Activated CD8-positive, alpha-beta T cell treated with anti-CD3 and anti-CD28 coated beads, Interleukin-2, amount 10 ng/mL, durations not matched to agents 7 days and 5 days (primary cell): ENCODE results near the gene TNRC18. TPM values are rescaled to one million over a fixed set of nuclear protein-coding genes. Genes with fewer than 3 reads are reported as not detected.

Source experiments
- ATAC-seq: fragments of 150-1000 bp; cut with Tn5 transposase; one replicate; pipeline ENCODE4 v1.10.0; 2021; ENCODE audit warnings: moderate library complexity
- CTCF ChIA-PET: fragments of 350-600 bp; sonication (Branson Sonifier 250); formaldehyde crosslinking; loops from one replicate; lab custom pipeline; 2021; ENCODE audit warnings: antibody characterized with exemption; lab: Charles Lee
- POLR2A ChIA-PET: fragments of 350-600 bp; sonication (Branson Sonifier 250); formaldehyde crosslinking; loops from one replicate; lab custom pipeline; 2021; ENCODE audit warnings: antibody characterized with exemption; lab: Charles Lee
- DNase-seq: peaks from one replicate; pipeline ENCODE4 v3.0.0-alpha.2; 2020
- H3K27ac Mint-ChIP-seq: one replicate; pipeline ENCODE4 v1.8.0; 2021; ENCODE audit warnings: mild to moderate bottlenecking, mixed read lengths
- H3K27me3 Mint-ChIP-seq: one replicate; pipeline ENCODE4 v1.8.0; 2021; ENCODE audit warnings: low read depth, mixed read lengths
- H3K36me3 Mint-ChIP-seq: one replicate; pipeline ENCODE4 v1.8.0; 2021; ENCODE audit warnings: low read depth, mixed read lengths
- H3K4me1 Mint-ChIP-seq: one replicate; pipeline ENCODE4 v1.8.0; 2021; ENCODE audit warnings: low read depth, mixed read lengths
- H3K4me3 Mint-ChIP-seq: one replicate; pipeline ENCODE4 v1.8.0; 2021; ENCODE audit warnings: mild to moderate bottlenecking, mixed read lengths
- H3K9me3 Mint-ChIP-seq: one replicate; pipeline ENCODE4 v1.8.0; 2022; ENCODE audit warnings: mixed read lengths; ENCODE audit not compliant: insufficient read depth
- total RNA-seq, 2 experiments: library from RNA; stranded (reverse); gene quantifications; one replicate each; pipeline ENCODE4 v1.2.3, GENCODE V29; 2021

The TNRC18 gene
- total RNA-seq, 2 experiments from 2014 or later, result 46.1 to 52.1 TPM

GRCh38 chr7:5395246-5395645, 28.4 kb downstream of the TNRC18 start:
- ChIA-PET CTCF (interaction anchor here (1.7 to 2.3 kb wide), 3 partner anchors 28 to 55 kb away, joined by 4 to 31 read pairs (median 13); partner anchors contain the start of gene TNRC18), POLR2A (no interaction called here)
- Mint-ChIP-seq H3K9me3 (no peaks in the 10 kb centered on the region), H3K27me3 (no peaks in the 10 kb centered on the region), H3K27ac (peak overlapping the region; percentile 52), H3K4me3 (peak overlapping the region; percentile 85), H3K4me1 (peaks cover 39% of the 10 kb centered on the region), H3K36me3 (peaks cover 31% of the 10 kb centered on the region)
- ATAC-seq (no peak), DNase-seq (no peak)

GRCh38 chr7:5394264-5395105, 29.1 kb downstream of the TNRC18 start:
- DNase-seq, result no peak
- Mint-ChIP-seq H3K27ac (peak overlapping the region; percentile 12), H3K9me3 (no peaks in the 10 kb centered on the region), H3K4me1 (peaks cover 40% of the 10 kb centered on the region), H3K36me3 (peaks cover 35% of the 10 kb centered on the region), H3K4me3 (no peak overlapping the region), H3K27me3 (no peaks in the 10 kb centered on the region)
- ChIA-PET CTCF (no interaction called here), POLR2A (no interaction called here)
- no peak for ATAC-seq

GRCh38 chr7:5393748-5394147, 29.9 kb downstream of the TNRC18 start:
- ATAC-seq, result no peak
- no peak overlapping the region for H3K4me3 Mint-ChIP-seq
- H3K4me1 Mint-ChIP-seq, result peaks cover 40% of the 10 kb centered on the region
- no peaks in the 10 kb centered on the region for H3K9me3 Mint-ChIP-seq
- DNase-seq, result no peak
- H3K27me3 Mint-ChIP-seq, result no peaks in the 10 kb centered on the region
- H3K27ac Mint-ChIP-seq, result peak overlapping the region; percentile 12
- peaks cover 35% of the 10 kb centered on the region for H3K36me3 Mint-ChIP-seq
- POLR2A ChIA-PET, result no interaction called here
- CTCF ChIA-PET, result no interaction called here

- Mint-ChIP-seq H3K36me3 (peaks cover 35% of the 10 kb centered on the region), H3K4me1 (peaks cover 40% of the 10 kb centered on the region), H3K4me3 (no peak overlapping the region), H3K9me3 (no peaks in the 10 kb centered on the region), H3K27ac (no peak overlapping the region), H3K27me3 (no peaks in the 10 kb centered on the region)
- ATAC-seq (no peak), DNase-seq (no peak)
- POLR2A ChIA-PET, result no interaction called here
- CTCF ChIA-PET, result interaction anchor here (1.2 kb wide), 1 partner anchor 27 kb away, joined by 3 read pairs; no protein-coding TSS in a partner anchor
Measured at GRCh38 chr7:5393328-5393727, 30.3 kb downstream of the TNRC18 start.

GRCh38 chr7:5390918-5391317, 32.7 kb downstream of the TNRC18 start:
- Mint-ChIP-seq H3K4me3 (no peak overlapping the region), H3K36me3 (peaks cover 34% of the 10 kb centered on the region), H3K27ac (no peak overlapping the region), H3K4me1 (peaks cover 30% of the 10 kb centered on the region), H3K27me3 (no peaks in the 10 kb centered on the region), H3K9me3 (no peaks in the 10 kb centered on the region)
- no peak for ATAC-seq
- ChIA-PET CTCF (interaction anchor here (0.9 kb wide), 1 partner anchor 25 kb away, joined by 3 read pairs; no protein-coding TSS in a partner anchor), POLR2A (no interaction called here)
- no peak for DNase-seq

GRCh38 chr7:5388905-5389433, 34.7 kb downstream of the TNRC18 start:
- POLR2A ChIA-PET, result no interaction called here
- H3K36me3 Mint-ChIP-seq, result peaks cover 32% of the 10 kb centered on the region
- peaks cover 21% of the 10 kb centered on the region for H3K4me1 Mint-ChIP-seq
- DNase-seq (no peak), ATAC-seq (no peak)
- CTCF ChIA-PET, result no interaction called here
- H3K9me3 Mint-ChIP-seq, result no peaks in the 10 kb centered on the region
- no peak overlapping the region for H3K4me3 Mint-ChIP-seq
- H3K27me3 Mint-ChIP-seq, result no peaks in the 10 kb centered on the region
- H3K27ac Mint-ChIP-seq, result no peak overlapping the region

- peaks cover 18% of the 10 kb centered on the region for H3K4me1 Mint-ChIP-seq
- H3K27me3 Mint-ChIP-seq, result no peaks in the 10 kb centered on the region
- DNase-seq (no peak), ATAC-seq (no peak)
- H3K27ac Mint-ChIP-seq, result no peak overlapping the region
- no peaks in the 10 kb centered on the region for H3K9me3 Mint-ChIP-seq
- CTCF ChIA-PET, result no interaction called here
- peaks cover 28% of the 10 kb centered on the region for H3K36me3 Mint-ChIP-seq
- H3K4me3 Mint-ChIP-seq, result no peak overlapping the region
- POLR2A ChIA-PET, result interaction anchor here (0.8 kb wide), 1 partner anchor 8 kb away, joined by 3 read pairs; no protein-coding TSS in a partner anchor
Measured at GRCh38 chr7:5388273-5388901, 35.2 kb downstream of the TNRC18 start.

GRCh38 chr7:5387711-5388245, 35.9 kb downstream of the TNRC18 start:
- no peaks in the 10 kb centered on the region for H3K27me3 Mint-ChIP-seq
- ATAC-seq, result no peak
- H3K27ac Mint-ChIP-seq, result no peak overlapping the region
- H3K4me1 Mint-ChIP-seq, result peaks cover 17% of the 10 kb centered on the region
- CTCF ChIA-PET, result no interaction called here
- H3K36me3 Mint-ChIP-seq, result peaks cover 22% of the 10 kb centered on the region
- DNase-seq, result no peak
- no peaks in the 10 kb centered on the region for H3K9me3 Mint-ChIP-seq
- H3K4me3 Mint-ChIP-seq, result no peak overlapping the region
- POLR2A ChIA-PET, result interaction anchor here (0.8 kb wide), 1 partner anchor 8 kb away, joined by 3 read pairs; no protein-coding TSS in a partner anchor

- Mint-ChIP-seq H3K4me1 (peaks cover 19% of the 10 kb centered on the region), H3K9me3 (no peaks in the 10 kb centered on the region), H3K4me3 (no peak overlapping the region), H3K27me3 (no peaks in the 10 kb centered on the region), H3K27ac (no peak overlapping the region), H3K36me3 (peaks cover 11% of the 10 kb centered on the region)
- POLR2A ChIA-PET, result no interaction called here
- ATAC-seq (no peak), DNase-seq (no peak)
- CTCF ChIA-PET, result no interaction called here
Measured at GRCh38 chr7:5384618-5385017, 39.0 kb downstream of the TNRC18 start.

- CTCF ChIA-PET, result interaction anchor here (0.7 to 1.5 kb wide), 3 partner anchors 12 to 111 kb away, joined by 3 to 5 read pairs (median 3); no protein-coding TSS in a partner anchor
- Mint-ChIP-seq H3K36me3 (peaks cover 12% of the 10 kb centered on the region), H3K27ac (no peak overlapping the region), H3K4me3 (no peak overlapping the region), H3K9me3 (no peaks in the 10 kb centered on the region), H3K4me1 (peaks cover 19% of the 10 kb centered on the region), H3K27me3 (no peaks in the 10 kb centered on the region)
- ATAC-seq (no peak), DNase-seq (no peak)
- POLR2A ChIA-PET, result interaction anchor here (0.6 to 1.6 kb wide), 2 partner anchors 13 to 146 kb away, joined by 4 to 8 read pairs; no protein-coding TSS in a partner anchor
Measured at GRCh38 chr7:5383314-5384098, 40.1 kb downstream of the TNRC18 start.

GRCh38 chr7:5382281-5382892, 41.2 kb downstream of the TNRC18 start:
- ChIA-PET POLR2A (no interaction called here), CTCF (interaction anchor here (0.9 to 1.5 kb wide), 2 partner anchors 16 to 112 kb away, joined by 3 to 5 read pairs; no protein-coding TSS in a partner anchor)
- ATAC-seq (peak; percentile 31), DNase-seq (no peak)
- Mint-ChIP-seq H3K27ac (no peak overlapping the region), H3K4me1 (peaks cover 19% of the 10 kb centered on the region), H3K9me3 (no peaks in the 10 kb centered on the region), H3K36me3 (peaks cover 14% of the 10 kb centered on the region), H3K4me3 (no peak overlapping the region), H3K27me3 (no peaks in the 10 kb centered on the region)
